GM12865 (cell line): ENCODE measurements around the gene FGD4.
A peak's percentile ranks its signal among the peaks of the same experiment; 100 is the strongest.

Source experiments
- DNase-seq: peaks from one replicate; pipeline ENCODE4 v3.0.0; 2010; ENCODE audit warnings: low read depth
- H3K4me3 ChIP-seq: 2 replicates; pipeline ENCODE4 v1.5.1; 2011; ENCODE audit warnings: mild to moderate bottlenecking, low read depth, low read length, control low read depth
- CTCF ChIP-seq: IDR thresholded peaks from 2 replicates; pipeline ENCODE4 v1.5.1; 2011; ENCODE audit warnings: low read length, control low read depth, low read depth, inconsistent platforms; ENCODE audit not compliant: insufficient read depth; ENCODE audit errors: missing control alignments

FGD4 gene

GRCh38 chr12:32596030-32596429 lies 196.7 kb downstream of the FGD4 start:
- DNase-seq: no peak
- TF ChIP-seq CTCF: no peak

DNA sequence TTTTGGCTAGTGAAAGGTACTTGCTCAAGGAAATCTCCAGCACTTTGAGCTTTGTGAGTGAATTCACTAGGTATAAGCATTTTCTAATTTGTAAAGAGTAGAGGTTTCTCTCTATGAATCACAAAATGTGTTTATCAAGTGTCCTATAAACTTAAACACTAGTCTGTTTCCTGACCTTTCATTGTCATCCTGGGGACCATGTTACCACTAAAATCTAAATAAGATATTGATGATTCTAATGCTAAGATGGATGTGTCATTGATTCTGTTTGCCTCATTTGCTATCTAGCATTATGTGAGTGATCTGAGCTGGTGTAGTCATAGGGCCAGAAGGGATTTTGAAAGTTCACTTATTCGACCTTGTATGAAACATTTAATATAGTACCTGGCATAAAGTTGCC lies 199.3 kb downstream of the FGD4 start:
- no peak for DNase-seq
- H3K4me3 ChIP-seq: no peak overlapping the region
- no peak for TF ChIP-seq CTCF

More at GRCh38 chr12:32596030-32596429, 196.7 kb downstream of the FGD4 start:
- no peak overlapping the region for H3K4me3 ChIP-seq

DNA sequence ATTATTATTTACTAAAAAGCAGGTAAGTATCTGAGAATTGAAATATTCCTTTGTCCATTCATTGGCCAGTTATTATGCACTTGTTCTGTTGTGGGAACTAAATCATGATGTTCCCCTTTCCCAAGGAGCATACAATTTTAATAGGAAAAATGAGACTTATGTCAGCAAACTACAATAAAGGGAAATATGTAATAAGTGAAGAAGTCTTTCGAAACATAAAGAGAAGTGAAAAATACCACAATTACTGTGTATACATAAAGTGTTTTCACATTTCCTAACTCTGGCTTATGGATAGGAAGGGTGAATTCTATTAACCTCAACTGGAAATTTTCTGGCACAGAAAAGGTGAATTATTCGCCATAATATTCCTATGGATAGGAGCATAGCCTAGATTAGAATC lies 201.3 kb downstream of the FGD4 start:
- TF ChIP-seq CTCF: no peak
- no peak for DNase-seq
- H3K4me3 ChIP-seq: no peak overlapping the region

DNA sequence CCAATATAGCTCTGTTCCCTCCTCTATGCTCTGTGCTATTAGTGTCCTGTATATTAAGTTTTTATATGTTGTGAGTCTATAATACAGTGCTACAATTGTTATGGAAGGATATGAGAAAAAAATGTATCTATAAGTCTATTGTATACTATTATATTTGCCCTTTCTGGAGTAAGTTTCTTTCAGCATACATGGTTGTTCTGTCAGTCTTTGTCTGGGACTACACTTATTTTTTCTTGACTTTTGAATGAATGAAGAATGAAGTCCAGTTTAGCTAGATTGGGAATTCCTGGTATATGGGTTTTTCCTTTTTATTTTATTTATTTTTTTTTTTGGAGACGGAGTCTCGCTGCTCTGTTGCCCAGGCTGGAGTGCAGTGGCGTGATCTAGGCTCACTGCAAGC lies 203.7 kb downstream of the FGD4 start:
- H3K4me3 ChIP-seq: no peak overlapping the region
- no peak for TF ChIP-seq CTCF
- no peak for DNase-seq

GRCh38 chr12:32603858-32604257 lies 204.5 kb downstream of the FGD4 start:
- no peak overlapping the region for H3K4me3 ChIP-seq
- TF ChIP-seq CTCF: no peak
- peak; percentile 80 for DNase-seq

- TF ChIP-seq CTCF: no peak
- DNase-seq: no peak
- no peak overlapping the region for H3K4me3 ChIP-seq
Measured at GRCh38 chr12:32604565-32604964, 205.2 kb downstream of the FGD4 start.

DNA sequence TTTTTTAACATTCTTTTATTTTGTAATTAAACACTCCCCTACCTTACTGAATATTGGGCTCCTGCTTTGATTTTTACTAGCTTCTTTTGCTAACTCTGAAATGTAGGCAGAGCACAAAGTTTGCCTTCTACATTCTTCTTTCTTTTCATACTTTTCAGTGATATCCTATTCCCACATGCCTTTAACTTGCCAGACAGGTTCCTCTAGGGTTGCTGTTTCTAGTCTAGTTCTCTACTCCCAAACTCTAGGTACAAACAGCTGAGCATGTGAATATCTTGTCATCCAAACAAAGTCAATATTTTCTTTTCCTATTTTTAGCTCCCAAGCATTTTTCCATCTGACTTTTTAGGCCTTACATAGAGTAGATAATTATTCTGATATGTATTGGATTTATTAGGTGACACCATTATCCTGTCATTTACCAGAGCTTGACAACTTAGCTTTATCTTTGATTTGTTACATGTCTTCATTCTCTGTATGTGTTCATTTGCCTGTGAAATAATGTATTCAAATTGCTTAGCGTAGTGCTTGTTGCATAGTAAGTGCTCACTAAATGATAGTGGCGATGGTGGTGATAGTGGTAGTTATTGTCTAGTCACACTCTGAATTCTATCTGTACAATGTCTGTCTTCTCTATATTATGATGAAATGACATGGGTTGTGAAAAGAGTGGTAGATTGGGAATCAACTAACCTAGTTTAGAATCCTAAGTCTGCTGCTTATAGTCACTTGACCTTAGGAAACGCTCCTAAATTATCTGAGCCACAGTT lies 206.2 kb downstream of the FGD4 start:
- no peak for TF ChIP-seq CTCF
- DNase-seq: no peak
- H3K4me3 ChIP-seq: no peak overlapping the region
